Type B pancreatic cell (in vitro differentiated cells): ENCODE data around the gene HRG. TPM values are rescaled to one million over a fixed set of nuclear protein-coding genes. Genes with fewer than 3 reads are reported as not detected.

ENCODE experiments used
- DNase-seq: peaks from one replicate; pipeline ENCODE4 v3.0.0; 2021; ENCODE audit warnings: mixed read lengths; ENCODE audit not compliant: unreplicated experiment; ENCODE audit errors: extremely low spot score
- H3K27ac Mint-ChIP-seq: 2 replicates; pipeline ENCODE4 v1.8.0; 2021; ENCODE audit warnings: mild to moderate bottlenecking, mixed read lengths
- H3K27me3 Mint-ChIP-seq: 2 replicates; pipeline ENCODE4 v1.8.0; 2021; ENCODE audit warnings: mixed read lengths
- H3K36me3 Mint-ChIP-seq: 2 replicates; pipeline ENCODE4 v1.8.0; 2021; ENCODE audit warnings: mixed read lengths
- H3K4me1 Mint-ChIP-seq: one replicate; pipeline ENCODE4 v1.8.0; 2021; ENCODE audit warnings: mixed read lengths; ENCODE audit not compliant: unreplicated experiment
- H3K4me3 Mint-ChIP-seq: 2 replicates; pipeline ENCODE4 v1.8.0; 2021; ENCODE audit warnings: mild to moderate bottlenecking, mixed read lengths
- H3K9me3 Mint-ChIP-seq: 2 replicates; pipeline ENCODE4 v1.8.0; 2021; ENCODE audit warnings: mixed read lengths
- total RNA-seq: library from RNA; stranded (reverse); gene quantifications from 2 replicates; pipeline ENCODE4 v1.2.1, GENCODE V29; 2021; ENCODE audit warnings: low replicate concordance
- TF ChIP-seq, protein P1 (sequence below): fragments of 200-600 bp; sonication (generic); conservative IDR thresholded peaks from 2 replicates; pipeline ENCODE4 v1.5.0; 2021; ENCODE audit warnings: antibody characterized with exemption, mild to moderate bottlenecking

HRG gene
- total RNA-seq, 1 donor from 2014 or later = not detected

DNA sequence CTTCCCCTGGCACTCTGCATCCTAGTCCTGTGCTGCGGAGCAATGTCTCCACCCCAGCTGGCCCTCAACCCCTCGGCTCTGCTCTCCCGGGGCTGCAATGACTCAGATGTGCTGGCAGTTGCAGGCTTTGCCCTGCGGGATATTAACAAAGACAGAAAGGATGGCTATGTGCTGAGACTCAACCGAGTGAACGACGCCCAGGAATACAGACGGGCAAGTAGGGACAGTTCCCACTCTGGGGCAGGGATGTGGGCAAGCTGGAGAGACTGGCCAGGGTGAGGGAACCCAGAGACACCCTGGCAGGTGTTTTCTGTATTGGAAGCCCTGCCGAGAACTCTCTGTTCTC, 25.4 kb upstream of the HRG start:
- TF ChIP-seq, protein P1, sequence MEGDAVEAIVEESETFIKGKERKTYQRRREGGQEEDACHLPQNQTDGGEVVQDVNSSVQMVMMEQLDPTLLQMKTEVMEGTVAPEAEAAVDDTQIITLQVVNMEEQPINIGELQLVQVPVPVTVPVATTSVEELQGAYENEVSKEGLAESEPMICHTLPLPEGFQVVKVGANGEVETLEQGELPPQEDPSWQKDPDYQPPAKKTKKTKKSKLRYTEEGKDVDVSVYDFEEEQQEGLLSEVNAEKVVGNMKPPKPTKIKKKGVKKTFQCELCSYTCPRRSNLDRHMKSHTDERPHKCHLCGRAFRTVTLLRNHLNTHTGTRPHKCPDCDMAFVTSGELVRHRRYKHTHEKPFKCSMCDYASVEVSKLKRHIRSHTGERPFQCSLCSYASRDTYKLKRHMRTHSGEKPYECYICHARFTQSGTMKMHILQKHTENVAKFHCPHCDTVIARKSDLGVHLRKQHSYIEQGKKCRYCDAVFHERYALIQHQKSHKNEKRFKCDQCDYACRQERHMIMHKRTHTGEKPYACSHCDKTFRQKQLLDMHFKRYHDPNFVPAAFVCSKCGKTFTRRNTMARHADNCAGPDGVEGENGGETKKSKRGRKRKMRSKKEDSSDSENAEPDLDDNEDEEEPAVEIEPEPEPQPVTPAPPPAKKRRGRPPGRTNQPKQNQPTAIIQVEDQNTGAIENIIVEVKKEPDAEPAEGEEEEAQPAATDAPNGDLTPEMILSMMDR = no peak
- no peaks in the 10 kb centered on the region for H3K4me1 Mint-ChIP-seq
- DNase-seq = no peak
- no peak overlapping the region for H3K4me3 Mint-ChIP-seq
- H3K27me3 Mint-ChIP-seq = peaks cover 55% of the 10 kb centered on the region
- no peak overlapping the region for H3K27ac Mint-ChIP-seq
- no peaks in the 10 kb centered on the region for H3K36me3 Mint-ChIP-seq
- H3K9me3 Mint-ChIP-seq = peaks cover 4% of the 10 kb centered on the region

DNA sequence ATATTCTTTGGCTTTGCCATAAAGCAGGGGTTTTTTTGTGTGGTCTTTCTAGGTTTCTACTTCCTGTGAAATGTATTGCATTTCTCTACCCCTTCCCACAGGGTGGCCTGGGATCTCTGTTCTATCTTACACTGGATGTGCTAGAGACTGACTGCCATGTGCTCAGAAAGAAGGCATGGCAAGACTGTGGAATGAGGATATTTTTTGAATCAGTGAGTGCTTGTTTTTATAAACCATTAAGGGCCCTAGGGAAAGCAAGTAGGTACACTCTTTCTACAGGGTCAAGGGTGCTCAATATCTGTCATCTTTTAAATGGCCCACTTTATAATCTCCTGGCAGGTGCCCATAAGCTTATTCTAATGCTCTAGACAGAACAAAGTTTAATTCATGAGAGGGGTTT, 24.9 kb upstream of the HRG start:
- TF ChIP-seq, protein P1 = no peak
- Mint-ChIP-seq H3K27ac (no peak overlapping the region), H3K9me3 (peaks cover 4% of the 10 kb centered on the region), H3K27me3 (peaks cover 52% of the 10 kb centered on the region), H3K4me1 (no peaks in the 10 kb centered on the region), H3K4me3 (no peak overlapping the region), H3K36me3 (no peaks in the 10 kb centered on the region)
- no peak for DNase-seq

DNA sequence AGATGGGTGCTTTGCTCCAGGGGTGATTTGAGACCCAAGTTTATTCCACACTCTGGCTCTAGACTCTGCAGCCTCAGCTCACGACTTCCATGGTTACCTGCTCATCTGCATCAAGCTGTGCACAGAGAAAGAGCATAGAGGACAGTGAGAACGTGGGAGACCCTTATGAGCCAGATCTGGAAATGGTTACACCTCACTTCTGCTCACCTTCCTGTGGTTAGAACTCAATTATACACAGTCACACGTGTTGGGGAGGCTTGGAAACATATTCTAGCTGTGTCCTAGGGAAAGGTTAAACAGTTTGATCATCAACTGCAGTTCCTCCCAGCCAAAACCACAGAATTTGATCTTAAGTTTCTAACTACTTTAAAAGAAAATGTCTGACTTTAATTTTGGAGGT, 23.8 kb upstream of the HRG start:
- H3K27me3 Mint-ChIP-seq = peaks cover 46% of the 10 kb centered on the region
- no peak overlapping the region for H3K27ac Mint-ChIP-seq
- no peak overlapping the region for H3K4me3 Mint-ChIP-seq
- DNase-seq = no peak
- H3K9me3 Mint-ChIP-seq = peaks cover 4% of the 10 kb centered on the region
- H3K36me3 Mint-ChIP-seq = no peaks in the 10 kb centered on the region
- no peaks in the 10 kb centered on the region for H3K4me1 Mint-ChIP-seq
- TF ChIP-seq, protein P1 = no peak

DNA sequence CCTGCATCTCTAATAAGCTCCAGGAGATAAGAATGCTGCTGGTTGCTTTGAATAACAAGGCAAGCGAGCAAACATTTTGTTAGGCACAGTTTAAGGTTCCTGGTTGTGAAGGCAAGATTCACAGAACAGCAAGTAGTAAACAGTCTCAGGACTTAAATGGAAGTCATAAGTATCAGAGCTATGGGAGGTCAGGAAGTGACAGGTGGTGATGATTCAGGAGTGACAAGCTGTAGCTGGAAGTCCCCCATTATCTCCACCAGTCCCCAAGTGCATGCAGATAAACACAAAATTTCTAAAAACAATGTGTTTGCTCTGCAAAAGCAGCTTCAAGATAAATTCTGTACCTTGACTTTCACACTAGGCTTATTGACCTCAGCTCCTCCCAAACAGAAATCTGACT, 22.3 kb upstream of the HRG start:
- Mint-ChIP-seq H3K4me3 (no peak overlapping the region), H3K27me3 (peaks cover 38% of the 10 kb centered on the region), H3K9me3 (peaks cover 4% of the 10 kb centered on the region), H3K4me1 (no peaks in the 10 kb centered on the region), H3K27ac (no peak overlapping the region), H3K36me3 (no peaks in the 10 kb centered on the region)
- DNase-seq = no peak
- TF ChIP-seq, protein P1 = no peak

DNA sequence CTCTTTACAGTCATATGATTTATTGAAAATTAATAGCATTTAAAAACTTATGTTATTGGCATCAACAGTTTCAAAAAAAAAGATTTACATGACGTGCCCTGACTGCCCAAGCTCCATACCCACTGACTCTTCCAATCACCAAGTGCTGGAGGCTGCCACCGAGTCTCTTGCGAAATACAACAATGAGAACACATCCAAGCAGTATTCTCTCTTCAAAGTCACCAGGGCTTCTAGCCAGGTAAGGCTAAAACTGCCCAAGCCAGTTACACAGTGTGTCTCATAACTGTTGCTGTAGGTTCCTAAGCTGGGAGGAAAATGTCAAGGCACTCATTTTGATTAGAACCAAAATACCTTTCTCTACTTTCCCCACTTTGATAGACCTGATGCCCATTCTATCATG, 21.1 kb upstream of the HRG start:
- DNase-seq = no peak
- Mint-ChIP-seq H3K27ac (no peak overlapping the region), H3K36me3 (no peaks in the 10 kb centered on the region), H3K4me1 (no peaks in the 10 kb centered on the region), H3K9me3 (peaks cover 4% of the 10 kb centered on the region), H3K27me3 (peaks cover 34% of the 10 kb centered on the region), H3K4me3 (no peak overlapping the region)
- TF ChIP-seq, protein P1 = no peak

DNA sequence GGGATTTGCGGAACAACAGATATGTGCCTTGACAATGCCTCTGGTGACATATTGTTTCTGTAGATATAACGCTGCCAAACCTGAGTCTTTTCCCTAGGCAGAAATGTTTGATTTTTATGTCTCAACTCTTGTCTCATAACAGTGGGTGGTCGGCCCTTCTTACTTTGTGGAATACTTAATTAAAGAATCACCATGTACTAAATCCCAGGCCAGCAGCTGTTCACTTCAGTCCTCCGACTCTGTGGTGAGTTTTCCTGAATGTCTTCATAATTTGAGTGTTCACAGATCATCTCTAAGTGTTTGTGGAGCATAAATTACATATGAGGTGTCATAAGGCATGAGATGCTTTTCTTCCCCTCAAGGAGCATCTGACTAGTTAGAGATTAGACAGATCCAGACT, 19.7 kb upstream of the HRG start:
- no peak for DNase-seq
- Mint-ChIP-seq H3K36me3 (no peaks in the 10 kb centered on the region), H3K27me3 (peaks cover 24% of the 10 kb centered on the region), H3K4me1 (no peaks in the 10 kb centered on the region), H3K4me3 (no peak overlapping the region), H3K9me3 (peaks cover 4% of the 10 kb centered on the region), H3K27ac (no peak overlapping the region)
- TF ChIP-seq, protein P1 = no peak
